GM23338 (cell line): ENCODE results near the gene BDKRB1. TPM values are rescaled to one million over a fixed set of nuclear protein-coding genes. Genes with fewer than 3 reads are reported as not detected.

Experiments
- ATAC-seq: fragments of 200-7000 bp; cut with Tn5 transposase; 3 replicates; pipeline ENCODE4 v1.9.1; 2020
- DNase-seq: peaks from one replicate; pipeline ENCODE4 v3.0.0-alpha.2; 2015; ENCODE audit warnings: low spot score
- H2AFZ ChIP-seq: fragments of 200-600 bp; sonication (generic); 2 replicates; pipeline ENCODE4 v1.8.0; 2016; ENCODE audit warnings: antibody characterized with exemption, mild to moderate bottlenecking, moderate library complexity
- H3F3A ChIP-seq: fragments of 200-600 bp; sonication (generic); replicated peaks from 2 replicates; pipeline ENCODE4 v1.8.0; 2017; ENCODE audit warnings: antibody characterized with exemption, mixed run types, low read depth
- H3K27ac ChIP-seq: fragments of 200-600 bp; sonication (generic); 2 replicates; pipeline ENCODE4 v1.6.1; 2016; ENCODE audit warnings: low read depth
- H3K27me3 ChIP-seq: fragments of 200-600 bp; sonication (generic); 2 replicates; pipeline ENCODE4 v1.8.0; 2016; ENCODE audit warnings: mild to moderate bottlenecking, mixed run types, moderate library complexity; ENCODE audit not compliant: insufficient read depth
- H3K36me3 ChIP-seq: fragments of 200-600 bp; sonication (generic); 2 replicates; pipeline ENCODE4 v1.8.0; 2016; ENCODE audit warnings: mild to moderate bottlenecking; ENCODE audit not compliant: insufficient read depth
- H3K4me1 ChIP-seq: fragments of 200-600 bp; sonication (generic); 2 replicates; pipeline ENCODE4 v1.8.0; 2016; ENCODE audit warnings: mild to moderate bottlenecking, moderate library complexity; ENCODE audit not compliant: insufficient read depth
- H3K4me2 ChIP-seq: fragments of 200-600 bp; sonication (generic); 2 replicates; pipeline ENCODE4 v1.7.1; 2017; ENCODE audit warnings: mixed run types
- H3K4me3 ChIP-seq: fragments of 200-600 bp; sonication (generic); 2 replicates; pipeline ENCODE4 v1.6.1; 2016; ENCODE audit warnings: mixed run types
- H3K79me2 ChIP-seq: fragments of 200-600 bp; sonication (generic); replicated peaks from 2 replicates; pipeline ENCODE4 v1.8.0; 2017; ENCODE audit warnings: mild to moderate bottlenecking; ENCODE audit not compliant: insufficient read depth
- H3K9me2 ChIP-seq: fragments of 200-600 bp; sonication (generic); 2 replicates; pipeline ENCODE4 v1.8.0; 2017; ENCODE audit not compliant: insufficient read depth
- H4K20me1 ChIP-seq: fragments of 200-600 bp; sonication (generic); replicated peaks from 2 replicates; pipeline ENCODE4 v1.8.0; 2017; ENCODE audit warnings: mild to moderate bottlenecking; ENCODE audit not compliant: insufficient read depth
- H3K27ac Mint-ChIP-seq: 2 replicates; pipeline ENCODE4 v1.8.0; 2020; ENCODE audit warnings: inconsistent platforms, mild to moderate bottlenecking, moderate library complexity, mixed read lengths
- H3K27me3 Mint-ChIP-seq: 3 replicates; pipeline ENCODE4 v1.8.0; 2022; ENCODE audit warnings: low read depth, mild to moderate bottlenecking, moderate library complexity, mixed read lengths, inconsistent platforms; ENCODE audit not compliant: insufficient read depth, poor library complexity
- H3K36me3 Mint-ChIP-seq: 3 replicates; pipeline ENCODE4 v1.8.0; 2021; ENCODE audit warnings: low read depth, mild to moderate bottlenecking, inconsistent platforms, moderate library complexity, mixed read lengths
- H3K4me1 Mint-ChIP-seq: 3 replicates; pipeline ENCODE4 v1.8.0; 2020; ENCODE audit warnings: mild to moderate bottlenecking, inconsistent platforms, mixed read lengths
- H3K4me3 Mint-ChIP-seq: 3 replicates; pipeline ENCODE4 v1.8.0; 2021; ENCODE audit warnings: moderate library complexity, mild to moderate bottlenecking, inconsistent platforms, mixed read lengths
- H3K9me3 Mint-ChIP-seq: 3 replicates; pipeline ENCODE4 v1.8.0; 2020; ENCODE audit warnings: moderate library complexity, mild to moderate bottlenecking, inconsistent platforms, mixed read lengths
- EZH2 ChIP-seq: fragments of 200-600 bp; sonication (generic); IDR thresholded peaks from one replicate; pipeline ENCODE4 v1.8.0; 2017; ENCODE audit warnings: antibody characterized with exemption, mild to moderate bottlenecking, low read depth; ENCODE audit not compliant: unreplicated experiment
- EZH2phosphoT487 ChIP-seq: fragments of 200-600 bp; sonication (generic); IDR thresholded peaks from one replicate; pipeline ENCODE4 v1.8.1; 2018; ENCODE audit warnings: antibody characterized with exemption; ENCODE audit not compliant: unreplicated experiment
- NANOG ChIP-seq: IDR thresholded peaks from 2 replicates; pipeline ENCODE4 v1.6.1; 2016; ENCODE audit warnings: antibody characterized with exemption, borderline replicate concordance
- ZNF114 ChIP-seq: fragments of 250-450 bp; sonication (Bioruptor Pico); IDR thresholded peaks from 2 replicates; pipeline ENCODE4 v1.5.0; 2020; ENCODE audit warnings: mild to moderate bottlenecking, moderate library complexity
- polyA plus RNA-seq: library from polyadenylated mRNA; unstranded; fragments of >200 nt; fragmentation: Nextera tagmentation; extraction: Ambion mirVana; gene quantifications from 2 replicates; pipeline ENCODE4 v1.2.1, GENCODE V29; 2016
- total RNA-seq: library from RNA; depleted of rRNA; stranded (reverse); fragments of >200 nt; shearing (Covaris generic); gene quantifications from 2 replicates; pipeline ENCODE4 v1.2.3, GENCODE V29; 2014
- TF ChIP-seq, protein P1 (sequence below): fragments of 250-450 bp; sonication (Bioruptor Pico); IDR thresholded peaks from 2 replicates; pipeline ENCODE4 v1.5.0; 2020; ENCODE audit warnings: mild to moderate bottlenecking, moderate library complexity
- TF ChIP-seq, protein P2 (sequence below): IDR thresholded peaks from one replicate; pipeline ENCODE4 v1.6.1; 2018; ENCODE audit warnings: antibody characterized with exemption; ENCODE audit not compliant: unreplicated experiment
- TF ChIP-seq, protein P3 (sequence below), 2 experiments: fragments of 200-600 bp in 1 of 2; sonication (generic) in 1 of 2; conservative IDR thresholded peaks; 2 replicates each; pipeline versions ENCODE4 v1.5.1 to v1.6.1; 2016 to 2017; ENCODE audit warnings: antibody characterized with exemption in 2 of 2, low read depth in 2 of 2, mild to moderate bottlenecking in 2 of 2, moderate library complexity in 1 of 2

The BDKRB1 gene
- total and polyA plus RNA-seq, 2 experiments from 2014 or later, result not detected

DNA sequence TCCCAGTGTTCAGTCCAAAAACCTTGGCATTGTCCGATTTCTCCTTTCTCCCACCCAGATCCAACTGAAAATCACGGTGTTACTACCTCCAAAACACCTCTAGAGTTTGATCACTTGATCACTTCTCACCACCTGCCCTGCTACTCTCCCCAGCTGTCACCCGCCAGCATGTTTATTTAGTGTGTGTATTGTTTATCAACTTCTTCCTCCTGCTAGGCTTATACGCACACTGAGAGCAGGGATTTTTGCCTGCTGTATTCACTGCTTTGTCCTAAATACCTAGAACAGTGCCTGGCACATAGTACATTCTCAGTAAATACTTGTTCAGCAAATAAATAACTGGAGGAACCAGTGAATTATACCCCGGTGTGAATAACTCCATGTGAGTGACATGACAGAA lies 5.0 kb downstream of the BDKRB1 start:
- TF ChIP-seq, protein P1, sequence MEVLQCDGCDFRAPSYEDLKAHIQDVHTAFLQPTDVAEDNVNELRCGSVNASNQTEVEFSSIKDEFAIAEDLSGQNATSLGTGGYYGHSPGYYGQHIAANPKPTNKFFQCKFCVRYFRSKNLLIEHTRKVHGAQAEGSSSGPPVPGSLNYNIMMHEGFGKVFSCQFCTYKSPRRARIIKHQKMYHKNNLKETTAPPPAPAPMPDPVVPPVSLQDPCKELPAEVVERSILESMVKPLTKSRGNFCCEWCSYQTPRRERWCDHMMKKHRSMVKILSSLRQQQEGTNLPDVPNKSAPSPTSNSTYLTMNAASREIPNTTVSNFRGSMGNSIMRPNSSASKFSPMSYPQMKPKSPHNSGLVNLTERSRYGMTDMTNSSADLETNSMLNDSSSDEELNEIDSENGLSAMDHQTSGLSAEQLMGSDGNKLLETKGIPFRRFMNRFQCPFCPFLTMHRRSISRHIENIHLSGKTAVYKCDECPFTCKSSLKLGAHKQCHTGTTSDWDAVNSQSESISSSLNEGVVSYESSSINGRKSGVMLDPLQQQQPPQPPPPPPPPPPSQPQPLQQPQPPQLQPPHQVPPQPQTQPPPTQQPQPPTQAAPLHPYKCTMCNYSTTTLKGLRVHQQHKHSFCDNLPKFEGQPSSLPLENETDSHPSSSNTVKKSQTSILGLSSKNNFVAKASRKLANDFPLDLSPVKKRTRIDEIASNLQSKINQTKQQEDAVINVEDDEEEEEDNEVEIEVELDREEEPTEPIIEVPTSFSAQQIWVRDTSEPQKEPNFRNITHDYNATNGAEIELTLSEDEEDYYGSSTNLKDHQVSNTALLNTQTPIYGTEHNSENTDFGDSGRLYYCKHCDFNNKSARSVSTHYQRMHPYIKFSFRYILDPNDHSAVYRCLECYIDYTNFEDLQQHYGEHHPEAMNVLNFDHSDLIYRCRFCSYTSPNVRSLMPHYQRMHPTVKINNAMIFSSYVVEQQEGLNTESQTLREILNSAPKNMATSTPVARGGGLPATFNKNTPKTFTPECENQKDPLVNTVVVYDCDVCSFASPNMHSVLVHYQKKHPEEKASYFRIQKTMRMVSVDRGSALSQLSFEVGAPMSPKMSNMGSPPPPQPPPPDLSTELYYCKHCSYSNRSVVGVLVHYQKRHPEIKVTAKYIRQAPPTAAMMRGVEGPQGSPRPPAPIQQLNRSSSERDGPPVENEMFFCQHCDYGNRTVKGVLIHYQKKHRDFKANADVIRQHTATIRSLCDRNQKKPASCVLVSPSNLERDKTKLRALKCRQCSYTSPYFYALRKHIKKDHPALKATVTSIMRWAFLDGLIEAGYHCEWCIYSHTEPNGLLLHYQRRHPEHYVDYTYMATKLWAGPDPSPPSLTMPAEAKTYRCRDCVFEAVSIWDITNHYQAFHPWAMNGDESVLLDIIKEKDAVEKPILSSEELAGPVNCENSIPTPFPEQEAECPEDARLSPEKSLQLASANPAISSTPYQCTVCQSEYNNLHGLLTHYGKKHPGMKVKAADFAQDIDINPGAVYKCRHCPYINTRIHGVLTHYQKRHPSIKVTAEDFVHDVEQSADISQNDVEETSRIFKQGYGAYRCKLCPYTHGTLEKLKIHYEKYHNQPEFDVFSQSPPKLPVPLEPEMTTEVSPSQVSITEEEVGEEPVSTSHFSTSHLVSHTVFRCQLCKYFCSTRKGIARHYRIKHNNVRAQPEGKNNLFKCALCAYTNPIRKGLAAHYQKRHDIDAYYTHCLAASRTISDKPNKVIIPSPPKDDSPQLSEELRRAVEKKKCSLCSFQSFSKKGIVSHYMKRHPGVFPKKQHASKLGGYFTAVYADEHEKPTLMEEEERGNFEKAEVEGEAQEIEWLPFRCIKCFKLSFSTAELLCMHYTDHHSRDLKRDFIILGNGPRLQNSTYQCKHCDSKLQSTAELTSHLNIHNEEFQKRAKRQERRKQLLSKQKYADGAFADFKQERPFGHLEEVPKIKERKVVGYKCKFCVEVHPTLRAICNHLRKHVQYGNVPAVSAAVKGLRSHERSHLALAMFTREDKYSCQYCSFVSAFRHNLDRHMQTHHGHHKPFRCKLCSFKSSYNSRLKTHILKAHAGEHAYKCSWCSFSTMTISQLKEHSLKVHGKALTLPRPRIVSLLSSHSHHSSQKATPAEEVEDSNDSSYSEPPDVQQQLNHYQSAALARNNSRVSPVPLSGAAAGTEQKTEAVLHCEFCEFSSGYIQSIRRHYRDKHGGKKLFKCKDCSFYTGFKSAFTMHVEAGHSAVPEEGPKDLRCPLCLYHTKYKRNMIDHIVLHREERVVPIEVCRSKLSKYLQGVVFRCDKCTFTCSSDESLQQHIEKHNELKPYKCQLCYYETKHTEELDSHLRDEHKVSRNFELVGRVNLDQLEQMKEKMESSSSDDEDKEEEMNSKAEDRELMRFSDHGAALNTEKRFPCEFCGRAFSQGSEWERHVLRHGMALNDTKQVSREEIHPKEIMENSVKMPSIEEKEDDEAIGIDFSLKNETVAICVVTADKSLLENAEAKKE, result no peak
- TF ChIP-seq, protein P2, sequence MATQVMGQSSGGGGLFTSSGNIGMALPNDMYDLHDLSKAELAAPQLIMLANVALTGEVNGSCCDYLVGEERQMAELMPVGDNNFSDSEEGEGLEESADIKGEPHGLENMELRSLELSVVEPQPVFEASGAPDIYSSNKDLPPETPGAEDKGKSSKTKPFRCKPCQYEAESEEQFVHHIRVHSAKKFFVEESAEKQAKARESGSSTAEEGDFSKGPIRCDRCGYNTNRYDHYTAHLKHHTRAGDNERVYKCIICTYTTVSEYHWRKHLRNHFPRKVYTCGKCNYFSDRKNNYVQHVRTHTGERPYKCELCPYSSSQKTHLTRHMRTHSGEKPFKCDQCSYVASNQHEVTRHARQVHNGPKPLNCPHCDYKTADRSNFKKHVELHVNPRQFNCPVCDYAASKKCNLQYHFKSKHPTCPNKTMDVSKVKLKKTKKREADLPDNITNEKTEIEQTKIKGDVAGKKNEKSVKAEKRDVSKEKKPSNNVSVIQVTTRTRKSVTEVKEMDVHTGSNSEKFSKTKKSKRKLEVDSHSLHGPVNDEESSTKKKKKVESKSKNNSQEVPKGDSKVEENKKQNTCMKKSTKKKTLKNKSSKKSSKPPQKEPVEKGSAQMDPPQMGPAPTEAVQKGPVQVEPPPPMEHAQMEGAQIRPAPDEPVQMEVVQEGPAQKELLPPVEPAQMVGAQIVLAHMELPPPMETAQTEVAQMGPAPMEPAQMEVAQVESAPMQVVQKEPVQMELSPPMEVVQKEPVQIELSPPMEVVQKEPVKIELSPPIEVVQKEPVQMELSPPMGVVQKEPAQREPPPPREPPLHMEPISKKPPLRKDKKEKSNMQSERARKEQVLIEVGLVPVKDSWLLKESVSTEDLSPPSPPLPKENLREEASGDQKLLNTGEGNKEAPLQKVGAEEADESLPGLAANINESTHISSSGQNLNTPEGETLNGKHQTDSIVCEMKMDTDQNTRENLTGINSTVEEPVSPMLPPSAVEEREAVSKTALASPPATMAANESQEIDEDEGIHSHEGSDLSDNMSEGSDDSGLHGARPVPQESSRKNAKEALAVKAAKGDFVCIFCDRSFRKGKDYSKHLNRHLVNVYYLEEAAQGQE, result no peak
- TF ChIP-seq NANOG (no peak), EZH2phosphoT487 (no peak), ZNF114 (CRISPR knock-in tag) (no peak), EZH2 (no peak)
- TF ChIP-seq, protein P3, sequence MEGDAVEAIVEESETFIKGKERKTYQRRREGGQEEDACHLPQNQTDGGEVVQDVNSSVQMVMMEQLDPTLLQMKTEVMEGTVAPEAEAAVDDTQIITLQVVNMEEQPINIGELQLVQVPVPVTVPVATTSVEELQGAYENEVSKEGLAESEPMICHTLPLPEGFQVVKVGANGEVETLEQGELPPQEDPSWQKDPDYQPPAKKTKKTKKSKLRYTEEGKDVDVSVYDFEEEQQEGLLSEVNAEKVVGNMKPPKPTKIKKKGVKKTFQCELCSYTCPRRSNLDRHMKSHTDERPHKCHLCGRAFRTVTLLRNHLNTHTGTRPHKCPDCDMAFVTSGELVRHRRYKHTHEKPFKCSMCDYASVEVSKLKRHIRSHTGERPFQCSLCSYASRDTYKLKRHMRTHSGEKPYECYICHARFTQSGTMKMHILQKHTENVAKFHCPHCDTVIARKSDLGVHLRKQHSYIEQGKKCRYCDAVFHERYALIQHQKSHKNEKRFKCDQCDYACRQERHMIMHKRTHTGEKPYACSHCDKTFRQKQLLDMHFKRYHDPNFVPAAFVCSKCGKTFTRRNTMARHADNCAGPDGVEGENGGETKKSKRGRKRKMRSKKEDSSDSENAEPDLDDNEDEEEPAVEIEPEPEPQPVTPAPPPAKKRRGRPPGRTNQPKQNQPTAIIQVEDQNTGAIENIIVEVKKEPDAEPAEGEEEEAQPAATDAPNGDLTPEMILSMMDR (conservative IDR thresholded peaks at IDR 0.05; ENCODE audit: low read depth in 2 of 2), result no peak
- H3K27me3 Mint-ChIP-seq, result peaks cover 6% of the 10 kb centered on the region
- ATAC-seq, result no peak

More for the DNA sequence above, 5.0 kb downstream of the BDKRB1 start:
- no peak overlapping the region for H3K27ac ChIP-seq
- H3K4me3 Mint-ChIP-seq, result no peak overlapping the region
- H3K36me3 ChIP-seq, result no peaks in the 10 kb centered on the region
- no peaks in the 10 kb centered on the region for H3K9me2 ChIP-seq
- no peak for DNase-seq
- no peak overlapping the region for H3K4me3 ChIP-seq
- no peak overlapping the region for H3K4me2 ChIP-seq
- H3K9me3 Mint-ChIP-seq, result no peaks in the 10 kb centered on the region; the same call in 1 of the 3 replicates
- no peaks in the 10 kb centered on the region for H3F3A ChIP-seq
- H3K79me2 ChIP-seq, result no peaks in the 10 kb centered on the region
- no peaks in the 10 kb centered on the region for H3K27me3 ChIP-seq
- no peaks in the 10 kb centered on the region for H3K4me1 ChIP-seq
- H3K27ac Mint-ChIP-seq, result no peak overlapping the region
- no peaks in the 10 kb centered on the region for H3K4me1 Mint-ChIP-seq
- no peaks in the 10 kb centered on the region for H3K36me3 Mint-ChIP-seq
- H2AFZ ChIP-seq, result no peak overlapping the region
- H4K20me1 ChIP-seq, result no peaks in the 10 kb centered on the region
